Measurements from ENCODE around the gene MYADML2.
"Not testable (repeated sequence)": the region's sequence is repeated elsewhere in the genome, so short reads cannot be mapped to it uniquely, and the experiment has no call there.

MYADML2 gene

DNA sequence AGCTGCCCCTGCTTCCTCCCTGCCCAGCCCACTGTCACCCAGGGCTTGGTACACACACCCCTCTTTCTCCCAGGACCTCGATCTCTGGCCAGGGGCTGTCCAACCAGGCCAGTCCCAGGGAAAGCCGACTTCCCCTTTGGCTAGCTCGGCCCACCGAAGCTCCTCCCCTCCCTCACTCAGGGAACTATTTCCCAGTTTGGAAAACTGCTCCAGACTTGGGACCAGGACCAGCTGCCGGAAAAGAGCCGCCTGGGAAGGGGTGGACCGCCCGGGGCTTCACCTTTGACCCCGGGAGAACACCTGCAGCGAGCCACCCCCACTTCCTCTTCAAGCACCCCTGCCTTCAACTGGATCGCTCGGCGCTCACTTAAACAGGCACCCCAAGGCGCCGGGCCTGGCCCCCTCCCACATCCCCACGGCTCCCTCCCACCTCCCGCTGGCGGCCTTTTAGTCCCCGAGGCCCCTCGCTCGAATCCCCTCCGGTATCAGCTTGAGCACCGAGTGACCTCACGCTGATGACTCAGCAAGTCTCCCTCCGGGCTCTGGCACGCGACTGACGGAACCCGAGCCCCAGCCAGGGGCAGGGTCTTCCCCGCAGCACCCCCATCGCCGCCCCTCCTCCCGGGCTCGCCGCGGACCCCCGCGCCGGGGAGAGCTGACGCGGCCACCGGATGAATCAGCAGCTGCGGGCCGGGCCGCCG lies 20.4 kb downstream of the MYADML2 start:
- peak in 1 of 3 donors; percentile 53 for DNase-seq (ENCODE audit: low read depth in 2 of 3, low spot score in 1 of 3)

DNA sequence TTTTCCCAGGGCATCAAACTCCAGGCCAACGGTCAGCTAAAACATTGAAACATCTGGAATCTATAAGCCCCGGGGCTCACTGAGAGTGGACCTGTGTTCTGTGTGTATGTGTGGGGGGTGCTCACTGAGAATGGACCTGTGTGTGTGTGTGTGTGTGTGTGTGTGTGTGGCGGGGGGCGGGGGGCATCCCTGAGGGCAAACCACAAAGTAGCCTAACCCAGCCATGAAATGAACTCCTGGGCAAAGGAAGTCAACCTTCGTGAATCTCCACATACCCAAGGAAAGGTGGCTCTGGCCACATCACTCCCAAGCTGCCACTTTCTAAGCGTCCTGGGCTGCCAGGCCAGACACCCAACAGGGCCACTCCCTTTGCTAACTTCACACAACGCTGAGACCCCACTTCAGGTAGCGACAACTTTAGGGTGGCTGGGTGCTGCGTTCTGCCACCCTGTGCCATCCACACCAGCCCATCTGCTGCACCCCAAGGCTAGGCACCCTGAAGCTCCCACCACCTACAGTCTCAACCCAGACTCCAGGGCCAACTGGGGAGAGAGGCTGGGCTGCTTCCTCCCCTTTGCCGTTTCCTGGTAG lies 21.1 kb downstream of the MYADML2 start:
- no peak for DNase-seq (ENCODE audit: low read depth in 2 of 3, low spot score in 1 of 3)

DNA sequence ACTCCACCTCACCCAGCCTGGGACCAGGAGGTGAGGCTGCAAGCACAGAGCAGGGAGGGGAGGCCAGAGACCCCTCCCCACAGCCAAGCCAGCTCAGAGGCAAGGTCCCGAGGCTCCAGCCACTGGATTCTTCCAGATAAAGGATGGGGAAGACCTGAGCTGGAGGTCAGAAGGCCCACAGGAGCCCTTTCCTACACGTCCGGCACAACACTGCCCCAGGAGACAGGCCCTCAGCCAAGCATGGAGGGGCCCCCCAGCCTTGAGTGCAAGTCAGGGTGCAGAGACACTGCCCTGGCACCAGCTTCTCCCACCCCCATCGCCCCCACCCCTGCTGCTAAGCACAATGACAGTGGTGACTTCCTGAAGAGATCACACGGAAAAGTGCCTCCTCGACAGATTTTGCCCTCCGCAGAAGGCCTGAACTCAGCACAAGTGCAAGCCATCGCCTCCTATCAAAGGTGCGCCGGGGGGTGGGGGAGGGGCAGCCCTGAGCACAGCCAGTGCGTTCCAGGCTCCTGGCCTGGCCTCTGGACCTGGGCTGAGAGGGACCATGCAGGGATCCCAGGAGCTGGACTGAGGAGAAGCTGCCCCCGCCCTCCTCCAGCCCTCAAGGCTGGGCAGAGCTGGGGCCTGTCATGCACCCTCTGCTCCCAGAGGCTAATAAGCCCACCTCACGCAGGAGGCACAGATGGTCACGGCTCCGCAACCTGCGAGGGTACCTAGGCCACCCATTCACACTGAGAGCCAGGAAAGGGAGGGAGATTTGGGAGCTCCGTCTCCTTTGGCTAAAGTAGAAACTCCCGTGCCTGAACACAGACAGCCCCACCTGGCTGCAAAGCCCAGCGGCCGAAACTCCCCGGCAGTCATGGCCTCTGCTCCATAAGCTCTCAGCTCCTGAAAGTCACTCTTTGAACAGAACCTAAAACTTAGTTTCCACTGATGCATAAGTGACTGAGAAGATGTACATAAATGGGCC lies 22.2 kb downstream of the MYADML2 start:
- DNase-seq (ENCODE audit: low read depth in 2 of 3, low spot score in 1 of 3) = no peak

DNA sequence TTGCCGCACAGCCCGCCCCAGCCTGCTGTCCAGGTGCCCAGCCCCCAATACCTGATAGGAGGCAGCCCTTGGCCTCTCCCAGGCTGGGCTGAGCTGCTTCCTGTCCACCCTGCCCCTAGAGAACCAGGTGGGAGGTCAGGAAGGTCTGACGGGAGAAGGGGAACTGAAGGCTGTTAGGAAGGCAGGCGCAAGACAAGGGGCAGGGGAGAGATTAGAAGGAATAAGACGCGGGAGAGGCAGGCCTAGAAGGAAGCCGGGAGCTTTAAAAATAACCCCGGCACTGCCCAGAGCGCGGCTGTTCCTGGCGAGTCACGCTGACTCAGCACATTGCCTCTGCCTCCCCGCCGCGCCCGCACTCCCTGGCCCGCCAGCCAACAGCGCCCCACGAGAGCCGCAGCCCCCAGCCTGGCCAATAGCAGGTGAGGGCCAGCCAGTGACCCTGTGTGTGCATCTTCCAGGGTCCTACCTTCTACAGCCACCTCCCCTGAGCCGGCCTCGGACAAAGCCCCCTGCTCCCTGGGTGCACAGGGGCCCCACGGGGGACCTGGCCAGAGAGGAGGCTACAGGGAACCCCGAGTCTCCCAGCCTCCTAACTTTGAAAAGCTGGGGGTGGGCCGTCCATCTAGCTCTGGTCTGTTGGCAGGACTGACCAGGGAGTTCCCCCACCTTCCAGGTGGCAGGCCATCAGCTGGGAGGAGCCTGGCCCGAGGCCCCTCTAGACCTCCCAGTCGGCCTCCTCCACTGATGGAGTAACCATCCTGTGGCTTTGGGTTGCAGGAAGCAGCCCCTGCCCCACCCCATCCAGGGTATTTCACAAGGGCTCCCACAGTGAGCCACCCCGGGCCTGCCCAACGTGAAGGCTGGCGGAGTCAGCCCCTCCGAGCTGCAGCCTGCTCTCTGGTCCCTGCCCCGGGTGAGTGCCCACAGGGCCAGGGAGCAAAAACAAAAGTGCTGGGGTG lies 23.5 kb downstream of the MYADML2 start:
- DNase-seq (ENCODE audit: low read depth in 2 of 3, low spot score in 1 of 3) = no peak

DNA sequence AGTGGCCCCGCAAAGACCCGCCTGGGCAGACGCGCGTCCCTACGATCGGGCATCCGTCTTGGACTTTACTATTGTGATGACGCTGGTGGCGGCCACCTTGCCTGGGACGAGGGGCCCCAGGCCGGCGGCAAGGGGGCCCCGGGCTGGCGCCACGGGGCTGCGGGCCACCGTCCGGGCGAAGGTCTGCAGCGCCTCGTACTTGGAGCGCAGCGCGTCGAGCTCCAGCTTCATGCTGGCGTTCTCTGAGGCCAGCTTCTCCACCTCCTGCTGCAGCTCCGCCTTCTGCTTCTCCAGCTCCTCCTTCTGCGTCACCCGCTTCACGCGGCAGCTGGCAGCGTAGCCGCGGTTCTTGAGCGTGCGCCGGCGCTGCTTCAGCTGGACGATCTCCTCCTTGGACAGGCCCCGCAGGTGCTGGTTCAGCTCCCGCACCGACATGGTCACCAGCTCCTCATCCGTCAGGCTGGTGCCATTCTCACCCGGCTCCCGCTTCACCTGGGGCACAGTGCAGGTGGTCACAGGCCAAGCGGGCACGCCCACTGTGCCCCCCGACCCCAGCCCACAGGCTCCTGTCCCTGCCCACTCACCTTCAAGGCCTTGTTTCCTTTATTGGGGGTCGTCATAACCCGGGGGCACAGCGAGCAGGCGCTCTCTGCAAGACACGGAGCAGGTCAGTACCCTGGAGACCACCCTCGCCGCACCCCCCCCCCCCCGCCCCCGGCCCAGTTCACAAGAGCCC lies 24.3 kb downstream of the MYADML2 start:
- DNase-seq (ENCODE audit: low read depth in 2 of 3, low spot score in 1 of 3) = no peak

DNA sequence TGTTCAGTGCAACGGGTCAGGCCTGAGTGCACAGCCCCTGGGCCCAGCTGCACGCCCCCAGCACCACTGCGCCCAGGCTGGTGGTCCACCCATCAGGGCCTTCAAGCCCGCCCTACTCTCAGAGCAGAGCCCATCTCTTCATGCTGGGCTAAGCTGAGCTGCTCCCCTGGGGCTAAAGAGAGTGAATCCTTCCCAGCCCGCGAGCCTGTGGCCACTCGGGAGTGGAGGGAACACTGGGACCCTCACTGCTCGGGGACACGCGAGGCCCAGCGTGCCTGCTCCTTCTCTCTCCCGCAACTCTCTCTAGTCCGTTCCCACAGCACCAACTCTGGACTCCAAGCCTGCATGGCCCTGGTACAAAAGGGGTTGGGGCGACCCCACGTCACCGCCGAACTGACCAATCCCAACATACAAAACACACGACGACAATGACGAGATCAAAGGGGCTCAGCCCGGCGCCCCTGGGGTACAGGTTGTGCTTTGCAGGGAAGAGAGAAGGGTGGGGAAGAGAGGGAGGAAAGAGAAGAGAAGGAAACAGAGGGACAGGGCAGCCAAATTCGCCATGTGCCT lies 25.0 kb downstream of the MYADML2 start:
- no peak for DNase-seq (ENCODE audit: low read depth in 2 of 3, low spot score in 1 of 3)

DNA sequence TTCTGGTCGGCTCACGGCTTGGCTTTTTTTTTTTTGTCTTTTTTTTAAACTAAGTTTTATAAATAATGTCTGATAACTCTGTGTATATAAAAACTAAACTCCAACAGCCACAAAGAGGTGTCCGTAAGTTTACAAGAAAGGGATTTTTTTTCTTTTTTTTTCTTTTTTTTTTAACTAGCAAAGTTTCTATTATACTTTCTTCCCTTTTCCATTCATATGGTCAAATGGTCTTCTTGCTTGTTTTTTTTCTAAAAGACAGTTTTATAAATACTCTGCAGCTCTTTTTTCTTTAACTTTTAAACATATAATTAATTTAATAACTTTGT lies 25.5 kb downstream of the MYADML2 start:
- no peak for DNase-seq (ENCODE audit: low read depth in 2 of 3, low spot score in 1 of 3)

DNA sequence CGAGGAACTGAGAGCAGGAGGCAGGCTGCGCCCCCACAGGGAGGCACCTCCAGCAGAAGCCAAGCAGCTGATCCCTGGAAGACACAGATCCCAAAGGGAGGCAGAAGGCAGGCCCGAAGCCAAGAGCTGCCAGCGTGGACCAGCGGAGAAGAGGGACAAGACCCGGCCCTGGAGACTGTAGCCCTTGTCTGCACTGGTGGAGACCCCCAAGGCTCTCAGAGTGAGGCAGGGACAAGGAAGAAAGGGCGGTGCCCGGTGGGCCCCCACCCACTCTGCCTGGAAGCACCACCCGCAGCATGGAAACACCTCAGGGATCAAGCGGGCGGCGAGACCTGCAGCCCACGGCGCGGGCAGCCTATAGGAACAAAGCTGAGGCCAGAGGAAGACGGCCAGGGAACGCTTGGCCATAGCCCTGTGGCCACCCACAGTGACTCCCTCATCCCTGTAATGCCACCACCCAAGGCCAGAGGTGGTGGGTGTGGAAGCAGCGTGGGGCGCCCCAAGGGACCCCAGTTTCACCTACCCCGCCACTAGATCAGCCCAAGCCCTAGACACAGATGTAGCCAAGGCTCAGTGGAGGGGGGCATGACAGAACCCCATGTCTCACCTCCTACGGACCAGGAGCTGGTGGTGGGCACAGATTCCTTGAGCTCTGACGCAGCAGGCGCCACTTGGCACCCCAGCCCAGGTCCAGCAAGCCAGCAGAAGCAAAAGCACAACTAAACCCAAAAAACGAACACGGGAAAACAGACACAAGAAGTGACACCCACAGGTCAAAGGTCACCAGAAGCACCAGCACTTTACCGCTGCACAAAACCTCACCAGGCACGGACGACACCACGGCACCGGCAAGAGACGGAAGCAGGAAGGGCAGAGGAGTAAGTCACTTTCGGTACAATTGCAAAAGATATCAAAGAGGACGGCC lies 26.2 kb downstream of the MYADML2 start:
- no peak for DNase-seq (ENCODE audit: low read depth in 2 of 3, low spot score in 1 of 3)

DNA sequence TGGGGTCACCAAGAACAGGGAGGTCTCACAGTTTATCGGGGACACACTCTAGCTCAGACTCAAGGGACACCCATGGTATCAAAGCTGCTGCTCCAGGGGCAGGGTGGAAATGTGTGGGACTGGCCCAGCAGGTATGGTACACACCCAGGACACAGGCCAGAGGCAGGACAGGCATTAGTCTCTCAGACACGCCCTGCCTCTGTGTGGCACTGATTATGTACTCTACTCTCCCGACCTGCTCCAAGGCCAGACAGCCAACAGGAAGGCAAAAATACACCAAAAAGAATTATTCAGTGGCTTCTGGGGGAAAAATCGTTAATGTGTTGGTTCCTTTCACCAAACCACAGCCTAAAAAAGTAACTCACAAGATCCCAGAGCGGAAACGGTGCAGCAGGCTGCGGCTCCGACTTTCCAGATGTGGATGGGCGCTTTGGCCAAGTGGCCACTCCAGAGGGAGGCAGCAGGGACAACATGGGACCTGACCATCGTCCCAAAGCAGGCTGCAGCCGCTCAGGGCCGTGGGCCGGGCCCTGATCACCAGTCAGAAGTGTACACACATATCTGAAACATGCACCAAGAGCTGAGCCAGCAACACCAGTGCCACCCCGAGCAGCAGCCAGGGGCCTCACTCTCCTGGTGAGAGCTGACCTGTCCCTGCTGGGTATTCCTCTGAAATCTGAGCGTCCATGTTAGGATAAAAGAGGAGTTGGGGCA lies 28.0 kb downstream of the MYADML2 start:
- DNase-seq (ENCODE audit: low read depth in 2 of 3, low spot score in 1 of 3) = no peak

DNA sequence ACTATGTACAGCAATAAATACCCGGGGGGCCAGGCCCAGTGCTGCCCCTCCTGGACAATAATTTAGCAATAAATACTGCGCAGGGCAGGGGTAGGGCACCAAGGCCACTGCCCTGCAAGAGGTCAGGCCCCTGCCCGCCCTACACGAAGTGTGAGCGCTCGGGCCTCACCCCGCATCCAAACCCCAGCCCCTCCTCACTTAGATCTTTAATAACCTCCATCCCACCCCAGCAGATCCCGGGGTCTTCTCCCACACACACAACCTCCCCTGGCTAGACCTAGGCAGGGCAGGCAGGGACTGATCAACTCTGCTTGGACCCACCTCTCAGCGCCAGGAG lies 28.7 kb downstream of the MYADML2 start:
- DNase-seq (ENCODE audit: low read depth in 2 of 3, low spot score in 1 of 3) = not testable (repeated sequence)

DNA sequence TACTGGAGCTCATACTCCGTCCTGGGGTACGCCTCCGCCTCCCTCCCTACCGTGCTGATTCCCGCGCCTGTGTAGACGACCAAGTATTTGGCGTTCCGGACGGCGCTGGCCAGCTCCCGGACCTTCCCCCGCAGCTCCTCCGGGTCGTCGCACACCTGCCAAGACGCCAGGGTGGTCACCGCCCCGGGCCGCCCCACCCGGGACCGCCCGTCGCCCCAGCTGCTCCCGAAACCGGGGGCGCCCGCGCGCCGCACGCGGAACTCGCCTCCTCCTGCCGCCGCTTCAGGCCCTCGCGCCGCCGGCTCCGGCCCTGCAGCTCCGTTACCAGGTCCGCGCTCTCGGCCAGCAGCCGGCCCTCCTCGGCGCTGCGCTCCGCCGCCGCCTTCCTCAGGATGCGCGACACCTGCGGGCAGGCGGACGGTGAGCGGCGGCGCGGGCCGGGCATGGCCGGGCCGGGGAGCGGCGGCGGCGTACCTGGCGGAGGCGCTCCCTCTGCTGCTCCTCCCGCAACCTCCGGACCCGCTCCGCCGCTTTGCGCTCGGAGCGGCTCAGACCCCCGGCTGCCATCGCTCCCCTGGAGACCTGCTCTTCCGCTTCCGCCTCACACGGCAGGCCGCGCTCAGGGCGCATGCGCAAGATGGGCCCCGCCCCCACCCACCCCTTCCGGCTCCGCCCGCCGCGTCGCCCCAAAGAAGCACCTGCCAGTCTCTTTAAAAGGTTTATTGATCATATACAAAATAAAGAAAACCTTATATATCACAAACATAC lies 29.3 kb downstream of the MYADML2 start, which contains the start of gene SIRT7:
TSS of gene SIRT7 (minus strand) at position 612 of the 768 bp plus-strand sequence. CDS start at position 567, 45 bp downstream.
- peak; percentile 62 to 71 (median 69) for DNase-seq (ENCODE audit: low read depth in 2 of 3, low spot score in 1 of 3)

DNA sequence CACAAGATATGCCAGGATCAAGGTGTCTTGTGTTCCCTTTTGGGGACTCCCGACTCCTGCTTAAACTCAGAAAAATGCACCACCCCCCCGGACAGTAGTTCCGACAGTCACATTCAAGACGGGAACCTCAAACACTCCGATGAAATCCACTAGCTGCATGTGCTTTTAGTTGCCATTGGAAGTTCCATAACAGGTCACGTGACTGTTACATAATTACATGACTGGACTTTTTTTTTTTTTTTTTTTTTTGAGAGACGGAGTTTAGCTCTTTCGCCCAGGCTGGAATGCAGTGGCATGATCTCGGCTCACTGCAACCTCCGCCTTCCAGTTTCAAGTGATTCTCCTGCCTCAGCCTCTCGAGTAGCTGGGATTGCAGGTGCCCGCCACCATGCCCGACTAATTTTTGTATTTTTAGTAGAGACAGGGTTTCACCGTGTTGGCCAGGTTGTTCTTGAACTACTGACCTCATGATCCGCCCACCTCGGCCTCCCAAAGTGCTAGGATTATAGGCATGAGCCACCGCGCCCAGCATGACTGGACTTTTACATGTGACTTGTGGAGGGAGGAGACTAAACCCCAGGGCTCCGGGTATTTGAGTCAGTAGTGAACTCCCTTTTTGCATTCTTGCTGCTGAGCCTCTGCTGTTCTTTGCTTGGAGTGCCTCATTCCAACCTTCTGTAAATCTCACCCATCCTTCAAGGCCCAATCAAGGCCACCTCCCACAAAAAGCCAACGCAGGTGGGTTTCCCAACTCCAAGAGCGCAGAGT lies 30.6 kb downstream of the MYADML2 start:
- no peak for DNase-seq (ENCODE audit: low read depth in 2 of 3, low spot score in 1 of 3)

DNA sequence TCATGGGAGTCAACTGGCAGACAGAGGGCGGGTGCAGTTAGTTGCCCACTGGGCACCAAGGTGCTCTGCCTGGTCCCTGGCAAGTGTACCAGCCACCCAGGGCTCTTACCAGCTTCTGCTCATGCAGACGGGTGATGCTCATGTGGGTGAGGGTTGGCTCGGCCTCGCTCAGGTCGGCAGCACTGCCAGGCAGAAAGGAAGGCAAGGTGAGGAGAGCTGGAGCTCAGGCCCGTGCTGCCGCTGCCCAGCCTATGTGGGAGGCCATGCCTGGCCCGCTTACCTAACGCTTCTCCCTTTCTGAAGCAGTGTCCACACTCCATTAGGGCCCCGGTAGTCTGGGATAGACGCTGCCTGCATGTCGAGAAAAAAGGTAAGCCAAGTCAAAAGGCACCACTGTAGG lies 31.7 kb downstream of the MYADML2 start:
- DNase-seq (ENCODE audit: low read depth in 2 of 3, low spot score in 1 of 3) = no peak

DNA sequence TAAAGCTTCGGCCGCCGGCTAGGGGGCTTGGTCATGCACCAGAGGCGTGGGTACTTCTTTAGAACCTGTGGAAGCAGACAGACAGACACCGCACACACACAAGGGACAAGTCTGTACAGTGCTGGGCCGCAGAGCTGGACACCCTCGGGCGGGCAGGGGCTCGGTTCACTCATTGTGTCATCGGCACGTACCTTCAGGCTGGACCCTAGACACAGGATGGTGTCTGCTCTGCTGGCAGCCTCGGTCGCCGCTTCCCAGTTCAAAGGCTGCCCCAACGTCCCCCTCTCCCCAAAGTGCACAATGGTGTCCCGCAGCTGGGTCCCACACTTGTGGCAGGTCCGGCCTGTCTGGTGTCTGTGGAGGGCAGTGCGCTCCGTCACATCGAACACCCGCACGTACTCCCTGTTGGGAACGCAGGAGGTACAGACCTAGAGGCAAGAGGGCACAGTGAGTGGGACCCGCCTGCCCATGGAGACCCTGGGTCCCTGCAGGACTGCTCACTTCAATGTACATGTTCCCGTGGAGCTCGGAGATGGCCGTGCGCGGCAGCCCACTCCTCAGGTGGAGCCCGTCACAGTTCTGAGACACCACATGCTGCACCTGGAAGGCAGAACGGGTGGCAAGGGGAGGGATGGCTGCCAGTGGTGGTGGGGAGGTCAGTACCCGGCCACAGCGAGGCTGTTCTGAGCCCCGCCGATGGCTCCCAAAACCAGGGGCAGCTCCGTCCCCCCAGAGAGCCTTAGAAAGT lies 32.8 kb downstream of the MYADML2 start:
- no peak for DNase-seq (ENCODE audit: low read depth in 2 of 3, low spot score in 1 of 3)

DNA sequence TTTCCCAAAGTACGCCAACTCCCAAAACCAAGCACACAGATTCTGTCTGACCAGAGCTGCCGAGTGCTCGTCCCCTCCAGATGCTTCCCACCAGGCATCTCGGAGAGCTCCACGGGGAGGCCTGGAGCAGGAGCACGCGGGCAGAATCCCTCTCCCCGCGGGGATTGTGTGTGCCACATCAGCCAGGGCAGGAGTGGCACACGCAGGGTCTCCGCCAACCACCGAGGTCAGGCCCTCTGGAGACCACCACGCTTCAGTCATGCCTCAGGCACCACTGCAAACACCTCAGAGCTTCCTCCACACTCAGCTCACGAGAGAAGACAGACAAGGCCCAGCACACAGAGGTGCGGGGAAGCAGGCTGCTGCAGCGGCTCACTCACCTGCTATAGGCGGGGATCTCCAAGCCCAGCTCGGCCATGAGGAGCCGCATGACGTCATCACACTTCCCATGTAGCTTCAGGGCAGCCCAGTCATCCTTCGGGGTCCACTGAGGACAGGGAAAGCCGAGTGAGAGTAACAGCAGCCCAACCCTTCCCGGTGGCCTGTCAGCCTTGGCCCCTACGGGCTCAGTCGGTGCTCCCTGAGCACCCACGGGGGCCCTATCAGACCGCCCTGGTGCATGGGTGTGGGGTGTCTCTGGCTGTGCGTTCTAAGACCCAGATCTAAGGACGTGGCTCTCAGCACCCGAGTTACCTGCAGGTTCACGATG lies 33.5 kb downstream of the MYADML2 start:
- DNase-seq (ENCODE audit: low read depth in 2 of 3, low spot score in 1 of 3) = no peak

Data from stimulated activated CD4-positive, alpha-beta T cell treated with anti-CD3 and anti-CD28 coated beads, Interleukin-12 subunit alpha, Interleukin-12 subunit beta, amount 100 ng/mL, for 48 hours (primary cell).